ENCODE data around the gene ATP5PO. TPM values are rescaled to one million over a fixed set of nuclear protein-coding genes. Genes with fewer than 3 reads are reported as not detected.

ATP5PO gene
- total RNA-seq, 1 experiment from 2014 or later = 349 TPM

DNA sequence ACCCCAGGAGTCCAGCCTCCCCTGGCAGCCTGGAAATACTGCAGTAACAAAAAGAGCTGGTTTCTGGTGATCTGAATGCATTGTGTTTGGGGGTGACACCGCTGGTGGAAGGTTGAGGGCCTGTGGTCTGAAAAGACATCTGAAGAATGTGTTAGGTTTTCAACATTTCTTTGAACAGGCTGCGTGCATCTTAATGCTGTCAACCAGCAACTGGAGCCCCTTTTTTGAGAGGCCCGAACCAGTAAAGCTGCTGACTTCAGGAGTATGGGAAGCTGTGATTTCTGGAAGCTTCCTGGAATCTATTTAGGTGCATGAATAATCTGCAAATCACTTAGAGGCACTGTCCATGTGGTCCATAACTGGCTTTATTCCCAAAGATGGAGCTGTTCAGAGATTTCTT, 17.0 kb downstream of the ATP5PO start:
- Histone ChIP-seq H3K27me3 (no peaks in the 10 kb centered on the region), H3K27ac (no peak overlapping the region), H3K4me3 (no peak overlapping the region), H3K9me3 (replicated peaks) (no peaks in the 10 kb centered on the region), H3K4me1 (peaks cover 13% of the 10 kb centered on the region), H3K36me3 (peaks cover 11% of the 10 kb centered on the region)
- no peak for DNase-seq

DNA sequence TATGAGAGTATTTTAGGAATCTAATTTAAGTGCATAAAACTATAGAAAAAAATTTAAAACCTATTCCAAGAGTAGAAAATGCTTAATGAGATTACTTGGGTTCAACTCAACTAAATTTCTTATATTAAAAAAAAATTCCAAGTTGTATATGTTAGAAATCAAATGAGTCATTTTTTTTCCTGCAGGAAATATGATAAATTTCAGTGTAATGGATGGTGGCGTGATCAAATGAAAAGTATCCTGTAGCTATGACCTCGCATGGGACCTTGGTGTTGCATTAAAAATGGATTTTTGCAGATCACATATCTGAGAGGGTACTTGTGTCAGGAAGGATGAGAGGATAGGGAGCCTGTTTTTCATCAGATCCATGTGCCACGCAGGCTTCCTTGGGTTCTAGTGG, 17.9 kb downstream of the ATP5PO start:
- DNase-seq = no peak
- H3K9me3 ChIP-seq (replicated peaks) = no peaks in the 10 kb centered on the region

DNA sequence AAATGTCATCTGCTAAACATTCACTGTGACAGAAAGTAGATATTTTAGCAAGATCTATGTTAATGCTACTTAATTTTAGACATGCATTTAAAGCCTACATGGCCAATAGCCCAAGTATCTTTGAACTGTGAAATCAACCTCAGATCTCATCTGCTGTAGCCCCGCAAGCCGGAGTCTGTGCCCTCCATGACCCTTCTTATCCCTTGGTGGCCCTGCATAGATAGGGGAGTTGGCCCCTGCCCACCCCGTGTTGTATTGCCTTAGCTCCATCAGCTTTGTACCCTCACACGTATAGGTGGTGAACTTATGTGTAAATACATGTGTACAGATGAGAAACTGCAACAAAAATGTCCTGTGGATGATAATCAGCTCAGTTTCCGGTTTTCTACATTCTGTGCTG, 18.5 kb downstream of the ATP5PO start:
- Histone ChIP-seq H3K27ac (no peak overlapping the region), H3K9me3 (replicated peaks) (no peaks in the 10 kb centered on the region), H3K27me3 (no peaks in the 10 kb centered on the region), H3K36me3 (0 out of 2 replicates have a peak, but pooled peaks cover 3% of the 10 kb centered on the region), H3K4me1 (peaks cover 17% of the 10 kb centered on the region), H3K4me3 (no peak overlapping the region)
- DNase-seq = no peak

More for the DNA sequence above, 17.9 kb downstream of the ATP5PO start:
- 0 out of 2 replicates have a peak, but pooled peaks cover 6% of the 10 kb centered on the region for H3K36me3 ChIP-seq
- H3K27me3 ChIP-seq = no peaks in the 10 kb centered on the region
- no peak overlapping the region for H3K27ac ChIP-seq
- H3K4me3 ChIP-seq = no peak overlapping the region
- peaks cover 17% of the 10 kb centered on the region for H3K4me1 ChIP-seq

DNA sequence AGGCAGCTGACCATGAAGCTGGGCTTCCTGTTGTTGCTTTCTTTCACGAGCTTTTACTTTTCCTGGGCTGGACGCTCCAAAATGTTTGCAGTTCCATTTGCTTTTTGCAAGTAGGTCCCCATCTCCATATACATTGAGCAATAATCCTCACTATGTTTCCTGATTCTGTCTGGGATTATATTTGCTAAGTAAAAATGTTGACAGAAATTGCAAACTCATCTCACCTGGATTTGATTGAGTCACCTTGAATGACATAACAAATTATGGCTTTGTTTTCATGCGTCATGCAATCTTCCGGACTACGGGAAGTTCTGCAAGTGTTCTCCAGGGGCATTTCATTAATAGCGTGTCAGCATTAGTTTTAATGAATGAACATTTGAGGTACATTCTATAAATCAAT, 18.9 kb downstream of the ATP5PO start:
- no peak overlapping the region for H3K4me3 ChIP-seq
- peaks cover 17% of the 10 kb centered on the region for H3K4me1 ChIP-seq
- H3K9me3 ChIP-seq (replicated peaks) = no peaks in the 10 kb centered on the region
- no peak overlapping the region for H3K27ac ChIP-seq
- no peaks in the 10 kb centered on the region for H3K27me3 ChIP-seq
- 0 out of 2 replicates have a peak, but pooled peaks cover 3% of the 10 kb centered on the region for H3K36me3 ChIP-seq
- DNase-seq = no peak

DNA sequence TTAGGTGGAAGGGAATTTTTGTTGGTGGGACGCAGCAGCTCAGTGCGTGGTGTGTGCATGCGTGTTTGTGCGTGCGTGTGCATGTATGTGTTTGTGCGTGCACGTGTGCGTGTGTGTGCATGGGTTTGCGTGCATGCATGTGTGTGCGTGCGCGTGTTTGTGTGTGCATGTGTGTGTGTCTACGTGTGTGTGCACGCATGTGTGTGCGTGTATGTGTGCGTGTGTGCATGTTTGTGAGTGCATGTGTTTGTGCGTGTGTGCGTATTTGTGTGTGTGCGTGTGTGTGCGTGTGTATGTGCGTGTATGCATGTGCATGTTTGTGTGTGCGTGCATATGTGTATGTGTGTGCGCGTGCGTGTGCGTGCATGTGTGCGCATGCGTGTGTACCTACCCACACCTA, 20.2 kb downstream of the ATP5PO start:
- no peak for DNase-seq
- Histone ChIP-seq H3K27ac (no peak overlapping the region; the same call in 1 of the 2 replicates), H3K4me3 (peak overlapping the region; percentile 35), H3K9me3 (replicated peaks) (no peaks in the 10 kb centered on the region), H3K36me3 (no peaks in the 10 kb centered on the region), H3K27me3 (no peaks in the 10 kb centered on the region), H3K4me1 (peaks cover 17% of the 10 kb centered on the region)

DNA sequence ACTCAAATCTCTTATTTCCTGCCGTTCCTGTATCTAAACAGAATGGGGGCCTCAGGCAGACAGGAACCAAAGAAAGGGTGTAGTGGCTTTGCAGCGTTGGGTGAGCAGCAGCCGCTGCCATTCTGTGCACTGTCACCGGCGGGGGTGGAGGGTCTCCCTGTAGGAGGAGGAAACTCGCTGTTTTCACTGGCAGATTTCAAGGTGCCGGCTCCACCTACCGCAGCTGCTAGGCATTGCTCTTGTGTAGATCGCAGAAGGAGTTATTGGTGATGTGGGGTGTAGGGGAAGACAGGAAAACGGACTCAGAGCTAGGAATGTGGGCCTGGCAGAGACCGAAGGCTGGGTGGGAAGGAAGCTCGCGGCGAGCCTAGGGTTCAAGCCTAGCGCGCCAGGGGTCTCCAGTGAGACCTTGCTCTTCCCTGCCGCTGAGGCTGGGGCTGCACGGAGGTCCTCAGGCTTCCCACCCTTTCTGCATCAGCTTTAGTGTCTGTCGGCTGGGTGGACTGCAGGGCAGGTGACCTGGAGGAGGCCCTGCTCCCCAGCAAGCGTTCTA, 20.8 kb downstream of the ATP5PO start:
- Histone ChIP-seq H3K4me3 (peak overlapping the region; percentile 35), H3K4me1 (peaks cover 17% of the 10 kb centered on the region), H3K9me3 (replicated peaks) (no peaks in the 10 kb centered on the region), H3K27ac (peak overlapping the region; percentile 88), H3K27me3 (no peaks in the 10 kb centered on the region), H3K36me3 (no peaks in the 10 kb centered on the region)
- DNase-seq = peak; percentile 98

DNA sequence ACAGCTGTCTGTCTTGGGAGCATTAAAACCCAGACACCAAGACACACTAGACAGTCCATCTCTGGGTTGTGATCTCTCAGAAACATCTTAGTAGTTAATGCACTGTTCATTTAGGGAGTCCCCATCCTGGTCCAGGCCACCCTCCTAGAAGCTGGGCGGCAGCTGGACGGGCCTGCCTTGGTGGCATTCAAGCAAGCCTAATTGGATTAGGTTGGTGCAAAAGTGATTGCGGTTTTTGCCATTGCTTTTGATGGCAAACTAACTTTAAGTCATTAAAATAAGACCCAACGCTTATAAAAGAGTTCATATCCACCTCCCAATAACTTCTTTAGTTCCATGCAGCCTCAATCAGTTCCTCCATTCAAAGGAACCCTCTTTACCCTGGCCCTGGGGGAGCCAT, 21.7 kb downstream of the ATP5PO start:
- H3K9me3 ChIP-seq (replicated peaks) = no peaks in the 10 kb centered on the region
- peak overlapping the region; percentile 88 for H3K27ac ChIP-seq
- H3K4me1 ChIP-seq = peaks cover 17% of the 10 kb centered on the region
- no peaks in the 10 kb centered on the region for H3K36me3 ChIP-seq
- peak overlapping the region; percentile 35 for H3K4me3 ChIP-seq
- peak; percentile 87 to 92 for DNase-seq
- no peaks in the 10 kb centered on the region for H3K27me3 ChIP-seq

DNA sequence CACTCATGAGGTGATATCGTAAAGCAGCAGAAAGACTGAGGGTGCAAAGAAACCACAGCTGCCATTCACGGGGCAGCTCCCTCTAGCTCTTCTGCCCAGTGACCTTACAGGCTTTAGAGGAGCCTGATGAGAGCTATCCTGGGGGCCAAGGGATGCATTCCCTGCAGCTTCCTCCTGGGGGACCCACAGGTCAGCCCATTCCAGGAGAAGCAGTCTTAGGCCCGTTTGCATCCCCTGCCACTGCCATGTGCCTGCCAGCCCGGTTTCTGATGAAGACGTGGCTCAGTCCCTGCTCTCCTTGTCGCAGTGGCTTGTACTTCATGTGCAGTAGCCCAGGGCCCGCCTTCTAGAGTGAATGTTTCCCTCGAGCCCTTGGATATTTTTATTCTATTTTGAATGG, 22.8 kb downstream of the ATP5PO start:
- H3K27me3 ChIP-seq = no peaks in the 10 kb centered on the region
- peaks cover 17% of the 10 kb centered on the region for H3K4me1 ChIP-seq
- DNase-seq = peak in 1 of 2 experiments; percentile 34
- H3K27ac ChIP-seq = no peak overlapping the region
- H3K4me3 ChIP-seq = no peak overlapping the region
- no peaks in the 10 kb centered on the region for H3K36me3 ChIP-seq
- H3K9me3 ChIP-seq (replicated peaks) = no peaks in the 10 kb centered on the region

DNA sequence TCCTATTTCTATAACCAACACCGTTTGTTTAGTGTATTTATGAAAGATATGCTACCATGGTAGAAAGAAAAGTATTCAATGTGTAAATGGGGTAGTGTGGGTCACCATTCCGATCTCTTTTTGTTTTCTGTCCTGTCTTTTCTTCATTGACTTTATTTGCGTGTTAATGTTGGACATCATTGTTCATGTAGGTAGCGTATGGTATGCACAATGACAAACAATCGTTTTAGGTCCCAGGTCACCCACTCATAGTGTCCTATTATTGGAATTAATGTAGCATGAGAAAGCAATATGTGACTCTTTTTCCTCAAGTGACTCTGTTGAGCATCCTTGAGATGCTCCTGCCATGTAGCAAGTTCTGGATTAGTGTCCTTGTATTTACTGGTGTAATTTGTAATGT, 25.4 kb downstream of the ATP5PO start:
- Histone ChIP-seq H3K27me3 (no peaks in the 10 kb centered on the region), H3K4me3 (no peak overlapping the region), H3K4me1 (peaks cover 14% of the 10 kb centered on the region), H3K36me3 (no peaks in the 10 kb centered on the region), H3K27ac (no peak overlapping the region), H3K9me3 (replicated peaks) (no peaks in the 10 kb centered on the region)
- no peak for DNase-seq

DNA sequence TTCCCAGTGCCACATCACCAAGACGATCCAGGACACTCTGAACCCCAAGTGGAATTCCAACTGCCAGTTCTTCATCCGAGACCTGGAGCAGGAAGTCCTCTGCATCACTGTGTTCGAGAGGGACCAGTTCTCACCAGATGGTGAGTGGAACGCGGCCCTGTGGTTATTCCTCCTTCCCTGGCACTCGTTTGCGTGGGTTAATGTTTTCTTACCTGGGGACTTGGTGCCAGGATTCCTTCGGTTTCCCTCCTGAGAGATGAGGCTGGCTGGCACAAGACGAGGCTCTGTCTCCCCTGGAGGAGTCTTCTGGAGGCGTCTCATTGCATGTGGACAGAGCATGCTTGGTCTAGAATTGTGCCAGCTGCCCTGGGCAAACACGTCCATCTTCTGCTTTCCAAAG, 29.3 kb downstream of the ATP5PO start:
- DNase-seq = no peak
- H3K27ac ChIP-seq = no peak overlapping the region
- H3K27me3 ChIP-seq = no peaks in the 10 kb centered on the region
- H3K36me3 ChIP-seq = no peaks in the 10 kb centered on the region
- no peak overlapping the region for H3K4me3 ChIP-seq
- no peaks in the 10 kb centered on the region for H3K9me3 ChIP-seq (replicated peaks)
- peaks cover 13% of the 10 kb centered on the region for H3K4me1 ChIP-seq

DNA sequence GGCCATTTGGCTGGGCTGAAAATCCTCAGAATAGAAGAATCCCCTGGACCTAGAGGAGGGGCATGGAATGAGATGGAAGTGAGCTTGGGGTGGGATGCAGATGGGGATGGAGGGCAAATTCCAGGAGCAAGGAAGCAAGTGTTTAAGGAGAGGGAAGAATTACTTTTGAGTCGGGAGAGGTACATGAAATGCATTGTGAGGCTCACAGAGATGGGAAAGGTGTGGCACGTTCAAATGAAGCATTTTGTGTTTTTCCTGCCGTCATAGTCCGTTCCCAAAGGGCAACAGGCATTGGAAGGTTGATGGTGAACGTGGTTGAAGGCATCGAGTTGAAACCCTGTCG, 30.5 kb downstream of the ATP5PO start:
- no peaks in the 10 kb centered on the region for H3K27me3 ChIP-seq
- peaks cover 13% of the 10 kb centered on the region for H3K4me1 ChIP-seq
- H3K9me3 ChIP-seq (replicated peaks) = no peaks in the 10 kb centered on the region
- H3K4me3 ChIP-seq = no peak overlapping the region
- no peak overlapping the region for H3K27ac ChIP-seq
- DNase-seq = no peak
- no peaks in the 10 kb centered on the region for H3K36me3 ChIP-seq

DNA sequence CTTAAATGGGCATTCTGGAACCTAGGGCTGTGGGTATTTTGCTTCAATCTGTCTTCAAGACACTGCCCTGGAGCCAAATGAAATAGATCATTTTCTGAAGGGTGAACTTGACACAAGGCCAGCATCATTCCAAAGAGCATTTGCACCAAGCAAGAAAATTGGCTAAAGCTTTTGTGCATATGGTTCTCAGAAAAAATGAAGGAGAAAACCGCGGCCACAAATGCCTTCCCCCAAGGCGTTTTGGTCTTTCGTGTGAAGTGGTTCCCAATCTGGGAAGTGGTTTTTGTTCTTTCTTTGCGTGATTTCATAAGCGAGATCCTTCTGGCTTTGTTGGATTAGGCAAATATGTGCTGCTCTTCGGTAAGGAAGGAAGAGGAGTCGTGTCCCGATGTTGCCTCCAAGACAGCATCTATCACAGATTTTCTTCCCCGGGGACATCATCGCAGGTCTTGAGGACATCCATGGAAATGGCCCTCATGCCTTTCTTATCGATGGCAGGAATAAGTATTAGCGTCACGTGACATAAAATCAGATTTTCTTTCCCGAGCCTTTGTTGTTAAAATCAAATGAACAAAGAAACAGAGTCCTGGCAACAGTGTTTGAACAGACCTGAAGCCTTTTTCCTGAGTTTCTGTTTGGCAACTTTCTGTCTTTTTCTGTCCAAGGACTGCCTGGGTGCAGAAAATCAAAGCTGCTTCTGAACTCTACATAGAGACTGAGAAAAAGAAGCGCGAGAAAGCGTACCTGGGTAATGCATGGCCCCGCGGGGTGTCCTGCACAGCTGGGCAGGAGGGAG, 31.0 kb downstream of the ATP5PO start:
- DNase-seq = peak in 1 of 2 experiments; percentile 48
- H3K9me3 ChIP-seq (replicated peaks) = no peaks in the 10 kb centered on the region
- peak overlapping the region; percentile 14; the same call in 1 of the 2 replicates for H3K4me3 ChIP-seq
- no peak overlapping the region for H3K27ac ChIP-seq
- no peaks in the 10 kb centered on the region for H3K27me3 ChIP-seq
- H3K36me3 ChIP-seq = no peaks in the 10 kb centered on the region
- H3K4me1 ChIP-seq = peaks cover 13% of the 10 kb centered on the region

DNA sequence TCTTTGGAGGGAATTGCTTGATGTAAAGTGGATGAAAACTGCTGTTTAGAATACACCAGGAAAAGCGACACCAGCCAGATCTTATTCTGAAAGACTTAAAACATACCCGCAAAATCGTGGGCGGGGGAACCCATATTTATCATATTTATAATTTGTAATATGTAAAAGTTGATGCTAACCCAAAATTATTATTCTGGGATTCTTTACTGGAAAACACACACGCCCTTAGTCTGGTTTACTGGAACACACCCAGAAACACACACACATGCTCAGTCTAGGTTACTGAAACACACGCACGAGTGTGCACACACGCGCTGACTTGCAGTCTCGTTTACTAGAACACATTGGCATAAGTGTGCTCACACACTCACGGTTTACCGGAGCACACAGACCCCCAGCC, 32.5 kb downstream of the ATP5PO start:
- H3K27ac ChIP-seq = no peak overlapping the region
- no peaks in the 10 kb centered on the region for H3K9me3 ChIP-seq (replicated peaks)
- peaks cover 13% of the 10 kb centered on the region for H3K4me1 ChIP-seq
- H3K27me3 ChIP-seq = no peaks in the 10 kb centered on the region
- H3K4me3 ChIP-seq = no peak overlapping the region
- no peaks in the 10 kb centered on the region for H3K36me3 ChIP-seq
- no peak for DNase-seq

DNA sequence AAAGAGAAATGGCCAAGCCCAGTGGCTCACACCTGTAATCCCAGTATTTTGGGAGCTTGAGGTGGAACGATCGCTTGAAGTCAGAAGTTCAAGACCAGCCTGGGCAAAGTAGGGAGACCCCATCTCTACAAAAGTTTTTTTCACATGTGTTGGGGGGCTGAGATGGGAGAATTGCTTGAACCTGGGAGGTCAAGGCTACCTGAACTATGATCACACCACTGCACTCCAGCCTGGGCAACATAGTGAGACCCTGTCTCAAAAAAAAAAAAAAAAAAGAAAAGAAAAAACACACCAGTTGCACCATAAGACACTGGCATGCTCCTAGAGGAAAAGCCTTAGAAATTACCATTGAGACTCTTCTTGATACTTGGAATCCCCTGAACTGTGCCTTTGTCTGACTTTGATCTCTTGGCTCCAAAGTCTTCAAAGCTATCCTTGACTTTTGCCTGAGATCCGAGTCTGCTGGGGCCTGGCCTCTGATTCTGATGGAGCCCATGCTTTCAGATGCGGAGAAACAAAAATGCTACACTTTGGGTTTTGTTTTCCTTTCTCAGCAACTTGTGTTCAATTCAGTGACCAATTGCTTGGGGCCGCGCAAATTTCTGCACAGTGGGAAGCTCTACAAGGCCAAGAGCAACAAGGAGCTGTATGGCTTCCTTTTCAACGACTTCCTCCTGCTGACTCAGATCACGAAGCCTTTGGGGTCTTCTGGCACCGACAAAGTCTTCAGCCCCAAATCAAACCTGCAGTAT, 33.7 kb downstream of the ATP5PO start:
- DNase-seq = no peak
- Histone ChIP-seq H3K4me3 (no peak overlapping the region), H3K4me1 (peaks cover 13% of the 10 kb centered on the region), H3K36me3 (no peaks in the 10 kb centered on the region), H3K27me3 (no peaks in the 10 kb centered on the region), H3K27ac (no peak overlapping the region), H3K9me3 (replicated peaks) (no peaks in the 10 kb centered on the region)

DNA sequence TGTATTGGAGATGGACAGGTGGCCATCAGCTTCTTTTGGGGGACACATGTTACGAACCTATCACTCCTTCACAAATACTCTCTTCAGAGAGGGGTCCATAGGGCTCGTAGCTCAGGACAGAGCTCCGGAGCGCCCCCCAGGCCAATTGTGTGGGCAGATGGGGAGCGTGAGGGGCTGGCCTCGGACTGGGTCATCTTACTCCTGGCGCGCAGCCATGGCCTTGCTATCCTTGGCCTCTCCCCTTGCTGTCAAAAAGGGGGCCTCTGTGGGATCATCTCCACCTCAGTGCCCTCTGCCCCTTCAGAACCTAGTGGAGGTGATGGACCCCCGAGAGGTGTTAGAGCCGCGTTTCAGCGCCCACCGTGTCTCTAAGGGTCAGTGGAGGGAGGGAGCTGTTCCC, 35.0 kb downstream of the ATP5PO start:
- Histone ChIP-seq H3K27me3 (no peaks in the 10 kb centered on the region), H3K27ac (no peak overlapping the region), H3K4me3 (no peak overlapping the region), H3K4me1 (peaks cover 13% of the 10 kb centered on the region), H3K36me3 (no peaks in the 10 kb centered on the region), H3K9me3 (replicated peaks) (no peaks in the 10 kb centered on the region)
- DNase-seq = no peak
